Measurements from ENCODE around the gene NCBP2. TPM values are rescaled to one million over a fixed set of nuclear protein-coding genes. Genes with fewer than 3 reads are reported as not detected.

NCBP2 gene
- total and polyA plus RNA-seq, 4 donors: 37.4 to 48.6 (median 47.5) TPM

DNA sequence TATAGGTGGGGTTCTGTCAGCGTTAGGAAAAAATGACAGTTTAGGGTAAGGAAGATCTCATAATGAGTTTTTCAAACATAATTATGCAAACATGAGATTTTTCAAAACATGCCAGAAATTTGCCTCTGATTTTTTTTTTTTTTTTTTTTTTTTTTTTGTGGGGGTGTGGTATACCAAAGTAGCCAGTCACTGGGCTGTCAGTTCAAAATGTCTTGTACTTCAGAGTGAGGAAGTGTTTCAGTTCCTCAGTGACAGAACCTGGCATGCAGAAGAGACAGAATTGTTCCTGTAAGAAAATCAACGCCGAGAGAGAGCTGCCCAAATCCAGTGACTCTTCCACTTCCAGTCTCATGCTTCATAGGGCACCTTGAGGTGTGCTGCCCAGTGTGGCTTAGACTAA lies 9.7 kb downstream of the NCBP2 start:
- TF ChIP-seq, protein P1, sequence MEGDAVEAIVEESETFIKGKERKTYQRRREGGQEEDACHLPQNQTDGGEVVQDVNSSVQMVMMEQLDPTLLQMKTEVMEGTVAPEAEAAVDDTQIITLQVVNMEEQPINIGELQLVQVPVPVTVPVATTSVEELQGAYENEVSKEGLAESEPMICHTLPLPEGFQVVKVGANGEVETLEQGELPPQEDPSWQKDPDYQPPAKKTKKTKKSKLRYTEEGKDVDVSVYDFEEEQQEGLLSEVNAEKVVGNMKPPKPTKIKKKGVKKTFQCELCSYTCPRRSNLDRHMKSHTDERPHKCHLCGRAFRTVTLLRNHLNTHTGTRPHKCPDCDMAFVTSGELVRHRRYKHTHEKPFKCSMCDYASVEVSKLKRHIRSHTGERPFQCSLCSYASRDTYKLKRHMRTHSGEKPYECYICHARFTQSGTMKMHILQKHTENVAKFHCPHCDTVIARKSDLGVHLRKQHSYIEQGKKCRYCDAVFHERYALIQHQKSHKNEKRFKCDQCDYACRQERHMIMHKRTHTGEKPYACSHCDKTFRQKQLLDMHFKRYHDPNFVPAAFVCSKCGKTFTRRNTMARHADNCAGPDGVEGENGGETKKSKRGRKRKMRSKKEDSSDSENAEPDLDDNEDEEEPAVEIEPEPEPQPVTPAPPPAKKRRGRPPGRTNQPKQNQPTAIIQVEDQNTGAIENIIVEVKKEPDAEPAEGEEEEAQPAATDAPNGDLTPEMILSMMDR (IDR thresholded peaks at IDR 0.05; ENCODE audit: control extremely low read depth, extremely low read depth): no peak
- Histone ChIP-seq H3K9ac (ENCODE audit: insufficient read depth in 1 of 2, low read length in 2 of 2) (no peak overlapping the region), H3K36me3 (ENCODE audit: control insufficient read depth in 4 of 4, insufficient read depth in 4 of 4, low read length in 4 of 4) (peaks cover 12 to 61% (median 39%) of the 10 kb centered on the region in 4 donors), H3K9me3 (ENCODE audit: control insufficient read depth in 4 of 4, insufficient read depth in 3 of 4, low read length in 3 of 4) (peaks cover 0 to 2% (median 0%) of the 10 kb centered on the region in 4 donors), H3K4me3 (no peak overlapping the region), H3K27ac (ENCODE audit: low read depth in 1 of 2, low read length in 1 of 2) (no peak overlapping the region), H3K4me1 (ENCODE audit: control insufficient read depth in 5 of 5, insufficient read depth in 5 of 5, low read length in 5 of 5) (no peaks in the 10 kb centered on the region), H3K27me3 (ENCODE audit: control insufficient read depth in 3 of 3, insufficient read depth in 3 of 3, low read length in 2 of 3) (no peaks in the 10 kb centered on the region)
- ATAC-seq (ENCODE audit: insufficient read depth, low FRiP score) (no peak), DNase-seq (no peak)
- 81 to 89% methylated on average over 3 of the region's 3 CpGs for WGBS, 2 donors

DNA sequence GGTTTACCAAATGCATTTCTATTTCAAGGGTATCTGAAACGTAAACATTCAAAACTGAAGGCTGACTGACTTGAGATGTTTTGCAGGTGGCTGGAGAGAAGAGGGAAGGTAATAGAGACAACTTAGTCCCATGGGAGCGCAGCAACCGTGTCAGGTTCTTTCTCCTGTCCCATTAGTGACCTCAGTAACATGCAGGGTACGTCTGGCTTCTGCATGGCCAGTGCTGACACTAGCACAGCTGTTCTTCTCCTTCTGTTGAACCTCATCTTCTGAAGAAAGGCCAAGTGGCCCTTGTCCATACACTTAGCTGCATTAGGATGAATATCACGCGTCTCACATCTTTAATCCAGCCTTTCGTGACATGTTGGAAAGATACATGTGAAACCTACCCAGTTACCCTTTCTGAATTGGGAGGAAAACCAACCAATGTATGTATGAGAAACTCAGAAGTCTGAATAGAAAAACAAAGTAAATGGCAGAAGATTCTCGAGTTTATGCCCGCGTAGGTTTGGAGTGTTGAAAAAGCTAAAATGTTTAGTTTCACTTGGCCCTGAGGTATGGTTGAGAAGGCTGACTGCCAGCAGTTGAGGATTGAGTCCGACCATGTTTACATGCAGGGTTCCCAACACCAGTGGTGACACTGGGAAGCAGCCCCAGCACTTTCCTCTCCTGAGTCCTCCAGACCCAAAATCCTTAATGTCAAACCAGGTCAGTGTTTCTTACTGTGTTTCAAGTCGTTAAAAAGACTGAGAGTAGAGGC lies 10.3 kb downstream of the NCBP2 start:
- H3K27ac ChIP-seq (ENCODE audit: low read depth in 1 of 2, low read length in 1 of 2): no peak overlapping the region
- TF ChIP-seq, protein P1 (IDR thresholded peaks at IDR 0.05; ENCODE audit: control extremely low read depth, extremely low read depth): no peak
- H3K4me1 ChIP-seq (ENCODE audit: control insufficient read depth in 5 of 5, insufficient read depth in 5 of 5, low read length in 5 of 5): no peaks in the 10 kb centered on the region
- no peak for DNase-seq
- peaks cover 0 to 2% (median 0%) of the 10 kb centered on the region in 4 donors for H3K9me3 ChIP-seq (ENCODE audit: control insufficient read depth in 4 of 4, insufficient read depth in 3 of 4, low read length in 3 of 4)
- H3K9ac ChIP-seq (ENCODE audit: insufficient read depth in 1 of 2, low read length in 2 of 2): no peak overlapping the region
- no peak overlapping the region for H3K4me3 ChIP-seq
- 90 to 92% methylated on average over 12 of the region's 12 CpGs for WGBS, 2 donors
- H3K36me3 ChIP-seq (ENCODE audit: control insufficient read depth in 4 of 4, insufficient read depth in 4 of 4, low read length in 4 of 4): peaks cover 7 to 57% (median 34%) of the 10 kb centered on the region in 4 donors
- H3K27me3 ChIP-seq (ENCODE audit: control insufficient read depth in 3 of 3, insufficient read depth in 3 of 3, low read length in 2 of 3): no peaks in the 10 kb centered on the region
- ATAC-seq (ENCODE audit: insufficient read depth, low FRiP score): no peak

DNA sequence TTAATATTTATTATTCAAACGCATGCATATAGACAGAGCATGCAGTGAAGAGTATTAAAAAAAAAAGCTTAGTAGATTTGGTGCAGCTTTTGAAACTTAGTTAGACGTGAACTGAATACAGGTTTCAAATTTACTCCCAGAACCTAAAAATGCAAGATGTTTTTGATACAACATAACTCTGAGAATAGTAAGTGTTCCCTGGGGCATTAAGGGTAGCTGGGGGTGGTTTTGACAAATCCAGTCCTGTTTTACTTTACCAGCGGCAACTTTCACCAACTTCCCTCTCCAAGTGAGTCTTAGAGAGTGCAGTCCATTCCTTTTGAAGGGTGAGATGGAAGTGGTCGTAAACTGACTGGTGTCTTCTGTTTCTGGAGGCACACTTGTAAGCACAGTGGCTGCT lies 11.2 kb downstream of the NCBP2 start:
- Histone ChIP-seq H3K9ac (ENCODE audit: insufficient read depth in 1 of 2, low read length in 2 of 2) (no peak overlapping the region), H3K36me3 (ENCODE audit: control insufficient read depth in 4 of 4, insufficient read depth in 4 of 4, low read length in 4 of 4) (peaks cover 7 to 50% (median 27%) of the 10 kb centered on the region in 4 donors), H3K27me3 (ENCODE audit: control insufficient read depth in 3 of 3, insufficient read depth in 3 of 3, low read length in 2 of 3) (no peaks in the 10 kb centered on the region), H3K4me3 (no peak overlapping the region), H3K9me3 (ENCODE audit: control insufficient read depth in 4 of 4, insufficient read depth in 3 of 4, low read length in 3 of 4) (peaks cover 0 to 2% (median 0%) of the 10 kb centered on the region in 4 donors), H3K4me1 (ENCODE audit: control insufficient read depth in 5 of 5, insufficient read depth in 5 of 5, low read length in 5 of 5) (no peaks in the 10 kb centered on the region), H3K27ac (ENCODE audit: low read depth in 1 of 2, low read length in 1 of 2) (no peak overlapping the region)
- ATAC-seq (ENCODE audit: insufficient read depth, low FRiP score) (no peak), DNase-seq (no peak)
- 96% methylated on average over 4 of the region's 4 CpGs for WGBS, 2 donors
- TF ChIP-seq, protein P1 (IDR thresholded peaks at IDR 0.05; ENCODE audit: control extremely low read depth, extremely low read depth): no peak

Measured in lung (tissue), 12 donors.